Measurements from ENCODE around the gene QDPR.

QDPR gene

GRCh38 chr4:17556498-17556897 lies 44.6 kb upstream of the QDPR start:
- no peak for DNase-seq (ENCODE audit: low read depth)
- TF ChIP-seq CTCF (IDR thresholded peaks at IDR 0.05; ENCODE audit: control insufficient read depth, insufficient read depth, low read depth, low read length, missing control alignments) = no peak
- no peak overlapping the region for H3K4me3 ChIP-seq (ENCODE audit: control insufficient read depth, low read depth, low read length)

GRCh38 chr4:17554568-17554967 lies 42.7 kb upstream of the QDPR start:
- no peak for DNase-seq (ENCODE audit: low read depth)
- TF ChIP-seq CTCF (IDR thresholded peaks at IDR 0.05; ENCODE audit: control insufficient read depth, insufficient read depth, low read depth, low read length, missing control alignments) = no peak
- no peak overlapping the region for H3K4me3 ChIP-seq (ENCODE audit: control insufficient read depth, low read depth, low read length)

GRCh38 chr4:17552427-17552826 lies 40.5 kb upstream of the QDPR start:
- no peak for DNase-seq (ENCODE audit: low read depth)
- TF ChIP-seq CTCF (IDR thresholded peaks at IDR 0.05; ENCODE audit: control insufficient read depth, insufficient read depth, low read depth, low read length, missing control alignments) = no peak
- H3K4me3 ChIP-seq (ENCODE audit: control insufficient read depth, low read depth, low read length) = no peak overlapping the region

GRCh38 chr4:17550549-17550948 lies 38.7 kb upstream of the QDPR start:
- DNase-seq (ENCODE audit: low read depth) = no peak
- no peak for TF ChIP-seq CTCF (IDR thresholded peaks at IDR 0.05; ENCODE audit: control insufficient read depth, insufficient read depth, low read depth, low read length, missing control alignments)
- no peak overlapping the region for H3K4me3 ChIP-seq (ENCODE audit: control insufficient read depth, low read depth, low read length)

- no peak for DNase-seq (ENCODE audit: low read depth)
- no peak overlapping the region for H3K4me3 ChIP-seq (ENCODE audit: control insufficient read depth, low read depth, low read length)
- no peak for TF ChIP-seq CTCF (IDR thresholded peaks at IDR 0.05; ENCODE audit: control insufficient read depth, insufficient read depth, low read depth, low read length, missing control alignments)
Observed at GRCh38 chr4:17546678-17547077, 34.8 kb upstream of the QDPR start.

- DNase-seq (ENCODE audit: low read depth) = no peak
Observed at GRCh38 chr4:17546222-17546621, 34.3 kb upstream of the QDPR start.

More at GRCh38 chr4:17546222-17546621, 34.3 kb upstream of the QDPR start:
- TF ChIP-seq CTCF (IDR thresholded peaks at IDR 0.05; ENCODE audit: control insufficient read depth, insufficient read depth, low read depth, low read length, missing control alignments) = no peak
- H3K4me3 ChIP-seq (ENCODE audit: control insufficient read depth, low read depth, low read length) = no peak overlapping the region

Data from AG09309 (cell line).